Epithelial cell of esophagus (primary cell): Measurements from ENCODE around the gene GPRC5C.

Experiments used
- DNase-seq: peaks from one replicate; pipeline ENCODE4 v3.0.0; 2010; ENCODE audit warnings: low read depth
- H3K4me3 ChIP-seq: 2 replicates; pipeline ENCODE4 v1.5.1; 2011; ENCODE audit warnings: mild to moderate bottlenecking, low read length, control low read depth
- TF ChIP-seq, protein P1 (sequence below): IDR thresholded peaks from 2 replicates; pipeline ENCODE4 v1.5.1; 2011; ENCODE audit warnings: low read depth, mild to moderate bottlenecking, low read length, control low read depth, inconsistent platforms; ENCODE audit not compliant: insufficient read depth; ENCODE audit errors: missing control alignments

Gene GPRC5C

DNA sequence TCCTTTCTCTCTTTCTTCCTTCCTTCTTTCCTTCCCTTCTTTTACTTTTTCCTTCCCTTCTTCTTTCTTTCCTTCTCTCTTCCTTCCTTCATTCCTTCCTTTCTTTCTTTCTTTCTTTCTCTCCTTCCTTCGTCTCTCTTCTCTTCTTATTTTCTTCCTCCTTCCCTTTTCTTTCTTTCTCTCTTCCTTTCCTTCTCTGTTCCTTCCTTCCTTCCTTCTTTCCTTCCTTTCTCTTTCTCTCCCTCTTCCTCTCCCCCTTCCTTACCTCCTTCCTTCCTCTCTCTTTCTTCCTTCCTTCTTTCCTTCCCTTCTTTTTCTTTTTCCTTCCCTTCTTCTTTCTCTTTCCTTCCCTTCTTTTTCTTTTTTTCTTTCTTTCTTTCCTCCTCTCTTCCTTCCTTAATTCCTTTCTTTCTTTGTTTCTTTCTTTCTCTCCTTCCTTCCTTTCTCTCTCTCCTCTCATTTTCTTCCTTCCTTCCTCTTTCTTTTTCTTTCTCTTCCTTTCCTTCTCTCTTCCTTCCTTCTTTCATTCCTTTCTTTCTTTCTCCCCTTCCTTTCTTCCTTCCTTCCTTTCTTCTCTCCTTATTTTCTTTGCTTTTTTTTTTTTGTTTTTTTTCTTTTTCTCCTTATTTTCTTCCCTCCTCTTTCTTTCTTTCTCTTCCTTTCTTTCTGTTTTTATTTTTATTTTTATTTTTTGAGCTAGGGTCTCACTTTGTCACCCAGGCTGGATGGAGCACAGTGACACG lies 41.8 kb upstream of the GPRC5C start:
- TF ChIP-seq, protein P1, sequence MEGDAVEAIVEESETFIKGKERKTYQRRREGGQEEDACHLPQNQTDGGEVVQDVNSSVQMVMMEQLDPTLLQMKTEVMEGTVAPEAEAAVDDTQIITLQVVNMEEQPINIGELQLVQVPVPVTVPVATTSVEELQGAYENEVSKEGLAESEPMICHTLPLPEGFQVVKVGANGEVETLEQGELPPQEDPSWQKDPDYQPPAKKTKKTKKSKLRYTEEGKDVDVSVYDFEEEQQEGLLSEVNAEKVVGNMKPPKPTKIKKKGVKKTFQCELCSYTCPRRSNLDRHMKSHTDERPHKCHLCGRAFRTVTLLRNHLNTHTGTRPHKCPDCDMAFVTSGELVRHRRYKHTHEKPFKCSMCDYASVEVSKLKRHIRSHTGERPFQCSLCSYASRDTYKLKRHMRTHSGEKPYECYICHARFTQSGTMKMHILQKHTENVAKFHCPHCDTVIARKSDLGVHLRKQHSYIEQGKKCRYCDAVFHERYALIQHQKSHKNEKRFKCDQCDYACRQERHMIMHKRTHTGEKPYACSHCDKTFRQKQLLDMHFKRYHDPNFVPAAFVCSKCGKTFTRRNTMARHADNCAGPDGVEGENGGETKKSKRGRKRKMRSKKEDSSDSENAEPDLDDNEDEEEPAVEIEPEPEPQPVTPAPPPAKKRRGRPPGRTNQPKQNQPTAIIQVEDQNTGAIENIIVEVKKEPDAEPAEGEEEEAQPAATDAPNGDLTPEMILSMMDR = no peak
- no peak overlapping the region for H3K4me3 ChIP-seq
- no peak for DNase-seq

DNA sequence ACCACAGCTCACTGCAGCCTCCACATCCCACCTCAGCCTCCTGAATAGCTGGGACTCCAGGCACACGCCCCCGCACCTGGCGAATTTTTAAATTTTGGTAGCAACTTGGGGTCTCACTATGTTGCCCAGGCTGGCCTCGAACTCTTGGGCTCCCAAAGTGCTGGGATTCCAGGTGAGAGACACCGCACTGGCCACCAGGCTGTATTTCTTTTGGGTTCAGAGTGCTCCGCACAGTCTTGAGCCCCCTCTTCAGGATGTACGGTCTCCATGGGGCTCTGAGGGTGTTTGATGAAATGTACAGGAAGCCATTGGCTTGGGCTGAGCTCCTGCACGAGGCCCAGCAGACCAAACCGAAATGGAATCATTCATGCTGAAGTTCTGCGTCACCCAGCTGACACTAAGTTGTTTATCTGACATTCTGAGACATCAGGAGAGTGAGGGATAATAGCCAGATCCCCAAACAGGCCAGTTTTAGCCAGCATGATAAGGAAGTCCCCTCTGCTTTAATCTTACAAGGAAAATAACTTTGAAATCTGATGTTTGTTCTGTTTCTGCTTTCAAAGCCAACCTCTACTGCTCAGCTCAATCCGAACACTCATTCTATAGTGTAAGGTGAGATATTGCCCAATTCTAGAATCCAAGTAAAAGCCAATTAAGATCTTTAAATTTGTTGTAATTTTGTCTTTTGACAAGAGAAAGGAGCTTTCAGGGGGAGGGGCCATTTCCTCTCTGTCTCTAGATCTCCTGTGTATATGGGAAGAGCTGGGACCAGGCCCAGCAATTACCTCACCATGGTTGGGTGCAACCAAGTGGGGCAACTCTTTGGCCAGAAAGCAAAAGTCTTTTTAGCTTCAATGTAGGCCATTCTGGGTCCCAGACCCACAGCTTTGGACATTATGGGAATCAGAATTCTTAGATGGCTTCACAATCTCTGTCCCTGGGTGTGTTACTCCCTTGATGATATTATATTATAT lies 40.9 kb upstream of the GPRC5C start:
- no peak for DNase-seq
- TF ChIP-seq, protein P1 = no peak
- H3K4me3 ChIP-seq = no peak overlapping the region

DNA sequence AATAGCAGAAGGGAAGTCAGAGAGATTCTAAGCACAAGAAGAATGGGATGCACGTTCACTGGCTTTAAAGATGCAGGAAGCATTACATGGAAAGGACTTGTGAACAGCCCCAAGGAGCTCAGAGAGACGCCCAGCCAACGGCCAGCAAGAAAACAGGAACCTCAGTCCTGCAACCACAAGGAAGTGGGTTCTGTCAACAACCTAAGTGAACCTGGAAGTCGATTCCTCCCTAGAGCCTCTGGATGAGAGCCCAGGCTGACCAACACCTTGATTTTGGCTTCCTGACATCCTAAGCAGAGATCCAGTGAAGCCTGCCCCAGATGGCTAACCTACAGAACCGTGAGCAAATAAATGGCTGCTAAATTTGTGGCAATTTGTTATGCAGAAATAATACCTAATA lies 40.1 kb upstream of the GPRC5C start:
- TF ChIP-seq, protein P1 = no peak
- no peak overlapping the region for H3K4me3 ChIP-seq
- no peak for DNase-seq

DNA sequence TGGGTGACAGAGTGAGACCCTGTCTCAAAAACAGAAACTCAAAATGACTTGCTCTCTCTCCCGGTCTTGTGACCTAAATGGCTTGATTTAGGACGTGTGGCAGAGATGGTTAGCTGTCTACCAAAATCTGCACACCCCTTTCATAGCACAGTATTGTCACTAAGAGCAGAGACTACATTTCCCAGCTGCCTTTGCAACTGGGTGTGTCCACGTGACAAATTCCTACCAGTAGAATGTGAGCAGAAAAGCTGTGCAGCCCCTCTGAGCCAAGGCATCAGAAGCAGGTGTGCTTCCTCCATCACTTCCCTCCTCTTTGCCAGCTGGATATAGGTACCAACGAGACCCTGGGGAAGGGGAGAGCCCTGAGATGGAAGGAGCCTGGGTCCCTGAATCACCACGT lies 39.0 kb upstream of the GPRC5C start:
- no peak overlapping the region for H3K4me3 ChIP-seq
- TF ChIP-seq, protein P1 = no peak
- no peak for DNase-seq

DNA sequence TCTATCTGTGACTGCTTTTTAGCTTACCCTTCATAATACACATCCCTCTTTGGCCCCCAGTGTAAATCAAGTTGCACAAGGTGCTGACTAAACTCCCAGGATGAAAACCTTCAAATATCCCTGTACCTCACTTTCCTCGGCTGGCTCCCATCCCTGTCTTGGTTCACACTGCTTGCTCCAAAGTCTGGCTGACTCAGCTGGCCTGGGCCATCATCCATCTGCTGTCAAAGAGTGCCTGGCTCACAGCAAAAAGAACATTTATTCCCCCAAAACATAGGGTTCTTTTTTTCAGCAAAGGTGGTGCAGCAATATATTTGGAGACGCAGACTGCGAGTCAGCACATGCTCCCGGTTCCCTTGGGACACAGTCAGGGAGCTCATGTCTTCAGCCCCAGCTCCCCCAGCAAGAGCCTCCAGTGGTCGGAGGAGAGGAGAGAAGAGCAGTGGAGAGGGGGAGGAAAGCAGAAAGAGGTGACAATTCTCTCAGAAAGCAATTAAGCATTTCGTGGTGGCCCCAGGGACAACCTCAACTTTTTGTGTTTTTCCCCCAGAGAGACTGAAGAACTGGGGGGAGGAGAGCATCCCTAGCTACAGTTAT lies 38.4 kb upstream of the GPRC5C start:
- TF ChIP-seq, protein P1 = no peak
- DNase-seq = no peak
- H3K4me3 ChIP-seq = no peak overlapping the region

DNA sequence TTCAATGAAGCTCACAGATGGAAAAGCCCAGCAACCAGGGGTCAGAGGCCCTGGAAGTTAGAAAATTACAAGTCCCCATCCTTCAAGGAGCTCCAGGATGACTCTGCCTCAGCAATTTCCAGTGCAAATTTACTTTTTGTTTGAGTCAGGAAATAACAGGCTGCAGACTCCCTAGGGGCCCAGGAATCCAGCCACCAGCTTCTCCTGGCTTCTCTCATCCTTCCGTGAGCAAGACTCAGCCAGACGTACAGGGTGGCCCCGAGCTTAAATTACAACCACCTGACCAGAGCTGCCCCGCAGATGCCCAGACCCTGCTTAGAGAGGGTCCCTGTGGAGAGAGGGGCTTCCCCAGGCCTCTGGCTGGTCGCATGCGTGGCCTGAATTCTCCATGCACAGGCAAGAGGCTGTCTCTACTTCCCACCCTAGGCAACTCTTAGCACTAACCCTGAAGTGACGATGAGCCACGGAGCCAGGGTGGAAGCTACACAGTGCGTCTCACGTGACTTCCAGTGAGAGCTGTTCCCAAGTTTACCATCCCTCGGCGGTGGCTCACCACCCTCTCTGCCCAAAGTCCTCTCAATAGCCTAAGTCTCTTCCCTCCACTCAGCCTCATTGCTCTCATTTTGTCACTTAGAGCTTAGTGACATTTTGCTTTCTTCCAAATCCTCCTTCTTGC lies 37.5 kb upstream of the GPRC5C start:
- no peak for DNase-seq
- no peak overlapping the region for H3K4me3 ChIP-seq
- TF ChIP-seq, protein P1 = no peak
